Fibroblast of peridontal ligament (primary cell): ENCODE data around the gene FAM169A.
"Not testable (repeated sequence)": the region's sequence is repeated elsewhere in the genome, so short reads cannot be mapped to it uniquely, and the experiment has no call there.

Experiments used
- DNase-seq: peaks from one replicate; pipeline ENCODE4 v3.0.0-alpha.2; 2010; ENCODE audit errors: extremely low read depth

FAM169A gene

GRCh38 chr5:74865804-74866595, at the start of gene FAM169A:
Gene FAM169A (minus strand): TSS chr5:74866387. CDS start chr5:74841676, 24,711 bp downstream.
- no peak for DNase-seq

GRCh38 chr5:74915488-74915887, 49.3 kb upstream of the FAM169A start:
- DNase-seq = no peak

- not testable (repeated sequence) for DNase-seq
Observed at GRCh38 chr5:74911421-74911820, 45.2 kb upstream of the FAM169A start.

- not testable (repeated sequence) for DNase-seq
Observed at GRCh38 chr5:74909888-74910287, 43.7 kb upstream of the FAM169A start.

- DNase-seq = not testable (repeated sequence)
Observed at GRCh38 chr5:74908237-74908636, 42.0 kb upstream of the FAM169A start.

- not testable (repeated sequence) for DNase-seq
Observed at GRCh38 chr5:74904713-74905112, 38.5 kb upstream of the FAM169A start.

GRCh38 chr5:74903165-74903787, 37.1 kb upstream of the FAM169A start:
- no peak for DNase-seq

GRCh38 chr5:74897049-74897448, 30.9 kb upstream of the FAM169A start:
- no peak for DNase-seq

- peak; percentile 93 for DNase-seq
Observed at GRCh38 chr5:74895906-74896305, 29.7 kb upstream of the FAM169A start.

GRCh38 chr5:74894351-74894750, 28.2 kb upstream of the FAM169A start:
- DNase-seq = no peak

- no peak for DNase-seq
Observed at GRCh38 chr5:74892921-74893320, 26.7 kb upstream of the FAM169A start.

GRCh38 chr5:74889523-74890105, 23.4 kb upstream of the FAM169A start:
- DNase-seq = no peak

GRCh38 chr5:74888117-74888516, 21.9 kb upstream of the FAM169A start:
- DNase-seq = no peak

- no peak for DNase-seq
Observed at GRCh38 chr5:74885170-74885569, 19.0 kb upstream of the FAM169A start.

GRCh38 chr5:74882379-74883134, 16.4 kb upstream of the FAM169A start:
- not testable (repeated sequence) for DNase-seq

- no peak for DNase-seq
Observed at GRCh38 chr5:74877624-74878304, 11.6 kb upstream of the FAM169A start.

- no peak for DNase-seq
Observed at GRCh38 chr5:74875994-74876791, 10.0 kb upstream of the FAM169A start.

GRCh38 chr5:74873525-74874249, 7.5 kb upstream of the FAM169A start:
- no peak for DNase-seq

GRCh38 chr5:74870299-74871067, 4.3 kb upstream of the FAM169A start:
- no peak for DNase-seq
